Tongue (tissue), 2 donors: Measurements from ENCODE around the gene ZNF516. TPM values are rescaled to one million over a fixed set of nuclear protein-coding genes. Genes with fewer than 3 reads are reported as not detected.

Source experiments
- DNase-seq: peaks from one replicate; pipeline ENCODE4 v3.0.0-alpha.2; 2015
- total RNA-seq: library from RNA; depleted of rRNA; stranded (reverse); fragments of >200 nt; gene quantifications from one replicate; pipeline ENCODE4 v1.2.3, GENCODE V29; 2014

Gene ZNF516
- total RNA-seq, 1 donor from 2014 or later, result 55.4 TPM

DNA sequence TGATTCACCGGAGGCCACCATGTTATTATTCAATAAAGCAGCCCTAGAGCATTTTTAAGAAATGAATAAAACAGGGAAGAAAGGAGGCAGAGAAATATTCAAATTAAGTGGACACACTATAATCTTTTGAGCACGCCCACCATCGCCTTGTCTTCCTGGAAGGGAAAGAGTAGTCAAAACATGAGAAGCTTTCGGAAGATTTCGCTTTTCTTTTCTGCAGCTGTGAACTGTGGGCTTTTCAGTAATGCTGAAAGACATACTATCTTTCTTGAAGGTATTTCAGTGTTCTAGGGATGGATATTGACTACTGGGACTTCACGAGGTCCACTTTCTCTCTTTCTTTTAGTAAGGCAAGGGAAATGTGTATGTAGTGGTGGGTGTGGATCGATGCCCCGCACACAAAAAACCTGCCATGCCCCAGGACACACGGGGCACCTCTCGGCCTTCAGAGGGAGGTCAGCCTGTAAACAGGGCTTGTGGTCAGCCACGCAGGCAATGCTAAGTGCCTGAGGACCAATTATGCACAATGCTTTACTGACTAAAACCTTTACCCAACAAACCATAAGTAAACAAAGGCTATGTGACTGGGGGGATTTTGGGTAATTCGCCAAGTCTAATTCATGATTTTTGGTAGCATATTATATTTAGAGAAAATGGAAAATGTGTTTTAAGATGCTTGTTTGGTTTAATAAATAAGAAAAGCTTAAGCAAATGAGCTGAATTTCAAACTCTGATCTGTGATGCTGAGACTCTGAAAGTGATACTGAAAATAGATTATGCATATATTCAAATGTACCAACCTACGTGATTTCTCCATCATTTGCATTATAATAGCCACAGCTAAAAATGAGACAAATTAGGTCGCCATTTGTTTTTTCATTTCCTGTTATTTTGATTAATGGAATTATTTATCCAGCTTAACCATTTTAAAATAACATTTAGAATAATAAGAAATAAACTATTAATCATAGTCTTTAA, 130.5 kb downstream of the ZNF516 start:
- DNase-seq, result no peak

DNA sequence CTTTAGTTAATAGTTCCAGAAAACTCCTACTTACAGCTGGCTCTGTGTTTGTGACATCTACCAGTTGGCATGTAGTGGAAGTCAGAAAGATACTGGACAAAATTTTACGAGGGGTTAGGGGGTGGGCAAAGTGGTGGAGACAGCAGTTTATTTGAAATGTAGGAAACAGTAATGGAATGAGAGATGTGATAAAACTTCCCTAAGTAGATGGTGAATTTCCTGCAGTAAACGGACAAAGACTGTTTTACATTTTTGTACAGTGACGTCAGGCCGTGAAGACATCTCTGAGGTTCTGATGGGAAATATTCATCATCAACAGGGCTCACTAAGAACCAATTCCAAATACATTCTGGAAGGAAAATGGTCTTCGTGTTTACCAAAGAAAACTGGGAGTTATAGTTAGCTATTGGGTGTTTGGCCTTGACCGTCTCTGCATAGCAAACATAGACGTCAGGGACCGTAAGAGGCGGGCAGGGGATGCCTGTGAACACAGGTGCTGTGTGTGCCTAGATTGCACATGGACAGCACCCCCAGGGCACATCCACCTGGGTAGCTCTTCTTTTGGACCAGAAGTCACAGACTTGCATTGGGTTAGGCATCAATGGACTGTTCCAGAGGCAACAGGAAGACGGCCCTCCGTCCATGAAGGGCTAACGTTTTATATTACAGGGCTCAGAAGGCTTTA, 131.5 kb downstream of the ZNF516 start:
- DNase-seq, result no peak

DNA sequence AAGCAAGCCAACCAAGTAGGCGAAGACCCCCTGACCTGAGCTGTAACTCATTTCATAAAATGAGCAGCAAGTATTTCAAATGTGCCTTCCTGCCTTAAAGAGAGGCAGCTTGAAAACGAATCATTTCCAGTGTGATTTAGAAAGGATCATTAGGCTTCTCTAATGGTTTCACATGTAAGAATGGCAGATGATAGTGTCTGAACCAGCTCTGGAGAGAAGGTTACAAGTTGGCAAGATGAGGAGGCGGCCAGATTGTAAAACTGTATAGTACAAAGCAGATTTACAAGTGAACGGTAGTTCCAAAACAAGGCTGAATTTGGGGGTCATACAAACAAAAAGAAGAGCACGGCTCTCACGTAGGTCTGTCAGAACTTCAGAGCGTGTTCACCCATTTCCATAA, 132.4 kb downstream of the ZNF516 start:
- DNase-seq, result no peak

DNA sequence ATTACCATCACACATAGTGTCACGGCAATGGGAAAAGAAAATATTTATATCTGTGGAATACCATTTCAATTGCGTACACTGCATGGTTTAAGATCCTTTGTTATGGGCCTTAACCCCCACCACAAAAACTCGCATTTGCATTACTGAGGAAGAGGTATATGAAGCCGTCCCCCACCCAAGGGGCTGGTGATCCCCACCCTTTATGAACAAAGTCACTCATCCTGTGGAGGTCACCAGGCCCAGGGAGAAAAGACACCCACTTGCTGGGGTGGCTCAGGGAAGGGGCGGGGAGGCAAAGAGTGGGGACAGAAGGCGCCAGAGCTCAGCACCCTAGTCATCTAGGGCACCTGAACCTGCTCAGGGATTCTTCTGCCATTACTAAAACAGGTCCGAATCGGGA, 133.8 kb downstream of the ZNF516 start:
- no peak for DNase-seq

DNA sequence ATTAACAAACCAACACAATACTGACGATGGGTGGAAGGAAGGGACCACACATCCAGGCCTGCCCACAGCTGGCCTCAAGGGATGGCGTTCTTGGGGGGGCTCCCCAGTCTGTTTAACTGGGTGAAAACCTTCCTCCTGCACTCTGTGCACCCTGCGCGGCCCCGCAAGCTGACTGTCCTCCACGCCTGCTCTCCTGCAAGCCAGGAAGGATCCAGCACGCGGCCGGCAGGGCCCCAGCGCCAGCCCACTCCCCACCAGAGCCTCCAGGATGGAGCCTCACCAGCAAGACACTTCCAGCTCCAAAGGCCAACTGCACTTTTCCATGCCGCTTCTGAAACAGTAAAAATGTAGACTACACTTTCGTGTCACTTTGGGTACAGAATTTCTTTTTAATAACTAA, 135.1 kb downstream of the ZNF516 start:
- DNase-seq, result no peak

DNA sequence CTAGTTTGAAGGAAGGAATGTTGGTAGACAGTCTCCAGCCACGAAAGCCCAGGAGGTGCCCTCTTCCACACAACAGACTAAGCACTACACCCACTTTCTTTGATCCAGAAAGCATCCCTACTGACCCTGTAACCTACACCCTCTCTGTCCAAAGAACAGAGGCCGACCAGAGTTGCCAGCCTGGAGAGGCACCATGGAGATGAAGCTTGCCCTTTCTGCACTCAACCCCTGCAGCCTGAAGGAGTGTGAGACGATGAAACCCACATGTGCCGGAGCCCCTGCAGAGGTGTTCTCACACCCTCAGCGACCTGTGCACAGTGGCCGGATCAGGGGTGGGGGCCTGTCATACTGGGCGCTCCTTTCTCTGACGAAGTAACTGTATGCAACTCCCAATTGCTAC, 136.3 kb downstream of the ZNF516 start:
- DNase-seq, result no peak

DNA sequence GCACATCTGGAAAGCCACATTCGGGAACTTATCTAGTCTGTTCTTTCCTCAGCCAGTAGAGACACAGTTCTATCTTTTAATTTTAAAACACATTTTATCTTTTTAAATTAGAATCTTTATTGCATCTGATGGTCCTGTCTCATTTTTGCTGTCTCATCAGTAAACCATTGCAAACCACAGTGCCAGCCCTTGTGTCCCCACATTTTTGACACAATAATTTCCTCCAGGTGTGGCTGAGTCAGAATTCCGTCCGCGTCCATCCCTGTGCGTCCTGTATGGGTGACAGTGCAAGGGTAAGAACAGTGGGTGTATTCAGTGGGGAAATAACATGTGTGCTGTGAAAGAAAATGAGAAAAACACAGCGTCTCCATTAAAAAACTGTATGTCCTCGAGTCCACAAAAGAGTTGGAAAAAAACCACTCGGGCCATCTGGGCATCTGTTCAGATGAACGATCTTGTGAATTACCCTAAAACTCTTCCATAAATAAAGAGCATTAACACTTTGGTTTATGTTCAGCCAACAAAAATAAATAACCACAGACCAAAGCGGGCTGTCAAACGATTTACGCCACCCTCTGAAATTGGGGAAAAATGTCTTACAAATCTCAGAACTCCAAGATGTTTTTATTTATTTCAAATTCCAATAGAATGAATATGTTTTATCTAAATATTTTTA, 137.3 kb downstream of the ZNF516 start:
- no peak for DNase-seq

DNA sequence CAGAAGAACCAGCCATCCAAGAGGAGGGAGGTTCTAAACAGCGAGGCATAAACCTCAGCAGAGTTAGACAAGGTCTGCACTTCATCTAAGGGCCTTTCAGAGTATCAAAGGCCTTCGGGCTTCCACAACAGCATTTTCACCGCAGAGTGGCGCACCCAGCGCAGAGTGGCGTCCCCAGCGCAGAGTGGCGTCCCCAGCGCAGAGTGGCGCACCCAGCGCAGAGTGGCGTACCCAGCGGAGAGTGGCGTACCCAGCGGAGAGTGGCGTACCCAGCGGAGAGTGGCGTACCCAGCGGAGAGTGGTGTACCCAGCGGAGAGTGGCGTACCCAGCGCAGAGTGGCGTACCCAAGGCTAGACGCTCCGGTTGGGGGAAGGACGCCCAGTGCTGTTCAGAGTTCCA, 137.9 kb downstream of the ZNF516 start:
- no peak for DNase-seq

DNA sequence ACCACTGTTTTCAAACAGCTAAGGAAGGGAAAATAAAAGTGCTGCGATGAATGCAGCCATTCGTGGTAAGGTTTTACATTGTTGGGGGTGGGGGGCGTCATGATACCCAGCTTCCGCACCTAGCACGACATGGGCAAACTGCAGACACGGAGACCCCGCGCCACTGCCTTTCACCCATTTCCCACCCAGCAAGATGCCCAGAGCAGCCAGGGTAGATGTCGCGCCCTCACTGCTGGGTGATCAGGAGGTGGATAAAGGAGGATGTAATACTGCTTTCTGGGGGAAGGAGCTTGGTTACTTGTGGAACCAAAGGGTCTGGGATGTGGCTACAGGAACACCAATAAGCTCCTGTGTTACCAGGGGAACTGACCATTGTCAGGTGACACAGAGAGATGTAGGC, 138.4 kb downstream of the ZNF516 start:
- DNase-seq, result no peak

DNA sequence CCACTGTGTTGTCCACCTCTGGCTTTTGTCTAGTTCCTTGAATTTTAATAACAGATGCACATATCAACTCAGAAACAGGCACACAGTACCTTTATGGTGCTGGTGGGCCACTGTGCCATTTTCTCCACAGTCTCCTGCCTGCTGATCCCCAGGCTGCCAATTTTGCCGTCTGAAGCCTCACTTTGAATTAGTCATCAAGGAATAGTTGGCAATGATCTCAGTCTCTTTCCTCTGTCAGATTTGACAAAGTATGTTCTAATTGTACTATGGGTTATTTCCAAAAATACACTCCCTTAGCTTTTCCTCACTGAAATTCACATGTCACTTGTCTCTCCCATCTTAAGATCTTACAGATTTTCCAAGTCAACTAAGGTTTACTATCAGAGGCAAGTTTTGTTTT, 140.7 kb downstream of the ZNF516 start:
- DNase-seq, result peak; percentile 17

DNA sequence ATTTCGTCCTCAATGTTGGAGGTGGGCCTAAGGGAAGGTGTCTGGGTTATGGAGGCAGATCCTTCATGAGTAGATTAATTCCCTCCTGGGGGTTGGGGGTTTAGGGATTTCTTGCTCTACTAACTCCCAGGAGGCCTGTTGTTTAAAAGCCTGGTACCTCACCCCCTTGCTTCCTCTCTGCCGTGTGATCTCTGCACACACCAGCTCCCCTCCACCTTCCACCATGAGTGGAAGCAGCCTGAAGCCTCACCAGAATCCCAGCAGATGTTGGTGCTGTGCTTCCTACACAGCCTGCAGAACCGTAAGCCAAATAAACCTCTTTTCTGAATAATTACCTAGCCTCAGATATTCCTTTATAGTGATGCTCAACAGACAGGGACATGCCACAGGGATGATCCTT, 141.5 kb downstream of the ZNF516 start:
- DNase-seq, result no peak

DNA sequence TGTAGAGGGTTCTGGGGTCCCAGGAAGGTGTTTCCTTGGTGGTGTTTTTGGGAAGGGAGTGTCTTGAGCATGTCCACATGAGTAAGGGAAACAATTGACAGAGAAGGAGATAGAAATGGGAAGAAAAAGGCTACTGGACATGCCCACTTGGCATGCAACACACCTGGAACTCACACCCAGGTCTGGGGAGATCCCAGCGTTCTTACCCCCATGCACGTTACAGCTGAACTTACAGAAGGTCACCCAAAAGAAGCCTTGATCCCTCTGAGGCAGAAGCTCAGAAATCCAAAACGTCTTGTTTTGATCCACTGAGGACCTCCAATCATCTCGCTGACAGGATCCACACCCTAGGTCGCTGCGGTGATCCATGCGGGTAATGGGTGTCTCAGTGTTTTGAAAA, 142.0 kb downstream of the ZNF516 start:
- DNase-seq, result no peak

DNA sequence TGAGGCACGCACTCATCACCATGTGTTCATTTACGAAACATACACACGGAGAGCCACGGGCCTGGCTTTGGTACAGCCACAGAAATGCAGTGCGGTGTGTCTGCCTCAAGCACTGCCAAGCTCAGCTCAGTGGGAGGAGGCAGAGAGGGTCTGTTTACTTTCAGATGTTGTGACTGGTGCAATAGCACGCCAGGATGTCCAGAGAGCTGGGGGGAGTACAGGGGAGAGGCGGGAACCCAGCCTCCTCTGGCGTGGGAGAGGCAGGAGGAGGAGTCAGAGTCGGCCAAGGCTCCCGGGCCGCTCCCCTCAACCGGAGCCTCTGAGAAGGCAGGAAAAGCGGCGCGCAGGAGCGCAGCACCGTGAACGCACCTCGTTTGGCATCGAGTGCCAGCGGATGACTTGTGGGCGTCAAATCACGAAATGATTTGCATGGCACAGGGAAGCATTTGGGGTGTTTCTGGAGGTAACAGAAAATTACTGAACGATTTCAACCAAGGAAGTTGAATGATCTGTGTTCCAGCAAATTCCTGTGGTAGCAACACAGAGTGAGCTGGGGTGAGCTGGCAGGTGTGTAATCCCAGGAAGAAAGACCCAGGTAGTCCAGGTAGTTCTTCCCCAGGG, 143.0 kb downstream of the ZNF516 start:
- DNase-seq, result peak; percentile 88

DNA sequence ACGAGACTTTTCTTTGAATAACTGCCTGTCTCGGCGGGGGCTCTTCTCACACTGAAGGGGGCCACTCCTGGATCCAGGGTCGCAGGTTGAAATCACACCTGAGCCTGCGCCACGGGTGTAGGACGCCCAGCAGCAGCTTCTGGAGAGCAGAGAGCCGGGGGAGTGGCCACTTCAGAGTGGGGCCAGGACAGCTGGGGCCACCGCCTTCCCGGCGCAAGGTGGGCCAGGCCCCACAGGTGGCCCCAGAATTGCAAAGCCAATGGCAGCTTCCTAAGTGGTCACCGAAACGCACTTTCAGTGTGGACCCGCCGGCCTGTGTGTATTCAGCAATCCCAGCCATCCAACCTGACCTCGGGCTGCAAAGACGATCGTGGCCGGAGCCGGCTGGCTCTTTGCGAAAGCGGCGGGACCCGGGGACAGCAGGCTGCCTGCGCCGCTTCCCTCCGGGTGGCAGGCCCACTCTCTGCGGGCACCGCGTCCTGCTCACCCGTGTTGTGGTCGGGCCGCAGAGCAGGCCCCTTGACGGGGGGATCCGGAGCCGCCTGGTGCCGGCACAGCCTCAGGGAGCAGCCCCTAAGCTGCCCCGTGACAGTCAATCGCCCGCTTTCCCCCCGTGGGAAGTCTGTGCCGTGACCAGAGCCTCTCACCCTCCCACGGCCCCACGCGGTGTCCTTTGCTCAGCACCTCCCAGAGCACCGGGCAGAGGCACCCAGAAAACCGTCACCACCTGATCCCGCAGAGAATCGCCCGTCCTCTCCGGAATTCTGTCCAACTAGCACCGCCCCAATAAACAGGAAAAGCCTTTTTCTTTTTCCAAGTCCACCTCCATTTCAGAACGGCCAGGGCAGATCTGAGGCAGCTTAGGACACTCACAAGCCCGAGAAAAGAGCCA, 144.7 kb downstream of the ZNF516 start:
- no peak for DNase-seq

DNA sequence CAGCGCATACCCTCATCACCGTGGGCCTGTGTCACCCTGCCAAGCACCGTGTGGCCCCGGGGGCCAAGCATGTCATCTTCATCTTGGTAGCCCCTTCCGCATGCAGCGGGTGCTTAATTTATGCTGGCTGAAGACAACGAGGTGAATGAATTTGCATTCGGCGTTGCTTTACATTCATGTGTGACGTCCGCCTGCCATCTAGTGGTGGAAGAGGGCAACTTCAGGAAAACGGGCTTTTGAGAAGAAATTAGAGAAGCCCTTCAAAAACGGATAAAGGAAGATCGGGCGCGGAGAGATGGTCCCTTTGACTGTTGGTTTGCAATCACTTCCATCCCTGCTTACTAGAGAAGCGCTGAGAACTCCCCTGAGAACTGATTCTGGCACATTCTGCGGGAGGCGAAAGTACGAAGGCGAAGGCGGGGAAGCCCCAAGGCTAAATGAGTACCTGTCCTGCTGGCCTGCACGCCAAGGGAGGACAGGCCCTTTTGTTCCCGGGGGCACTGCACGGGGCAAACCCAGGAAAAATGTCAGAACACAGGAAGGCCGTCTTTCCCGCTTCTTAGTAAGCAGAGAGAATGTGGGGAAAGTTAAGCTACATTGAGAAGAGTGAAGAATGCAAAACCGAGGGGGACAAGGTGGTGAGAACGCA, 145.9 kb downstream of the ZNF516 start:
- DNase-seq, result peak; percentile 92

DNA sequence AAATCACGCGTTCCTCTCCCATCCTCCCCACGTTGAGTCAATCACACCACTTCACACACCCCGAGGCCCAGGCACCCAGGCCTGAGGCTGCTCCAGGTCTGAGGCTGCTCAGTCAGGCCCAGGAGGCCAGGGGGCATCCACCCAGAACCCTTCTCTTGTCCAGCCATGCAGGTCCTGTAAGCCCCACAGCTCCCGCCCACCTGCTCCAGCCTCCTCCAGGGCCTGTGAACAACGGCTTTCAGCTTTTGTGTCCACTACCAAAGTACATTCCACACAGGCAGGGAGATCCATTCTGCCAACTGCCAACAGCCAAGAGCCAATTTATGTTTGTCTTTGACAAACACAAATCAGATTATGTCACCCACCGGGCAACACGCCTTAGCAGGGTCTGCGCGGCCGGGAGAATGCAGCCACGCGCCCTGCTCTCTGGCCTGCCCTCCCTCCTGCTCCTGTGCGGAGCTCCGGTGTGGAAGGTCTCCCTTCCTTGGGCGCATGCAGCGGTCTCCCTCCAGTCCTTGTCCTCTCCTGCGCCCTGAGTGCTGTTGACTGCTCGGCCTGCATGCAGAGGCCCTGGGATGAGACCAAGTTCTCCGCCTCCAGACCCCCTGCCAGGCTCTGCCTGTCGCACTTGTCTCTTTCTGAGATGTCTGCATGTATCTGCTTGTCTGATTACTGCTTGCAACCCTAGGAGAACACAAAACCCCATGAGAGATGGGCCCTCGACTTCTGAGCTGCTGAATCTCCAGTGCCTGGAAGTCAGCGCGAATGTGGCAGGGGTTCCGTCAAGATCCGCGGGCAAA, 146.6 kb downstream of the ZNF516 start:
- DNase-seq, result peak; percentile 13

DNA sequence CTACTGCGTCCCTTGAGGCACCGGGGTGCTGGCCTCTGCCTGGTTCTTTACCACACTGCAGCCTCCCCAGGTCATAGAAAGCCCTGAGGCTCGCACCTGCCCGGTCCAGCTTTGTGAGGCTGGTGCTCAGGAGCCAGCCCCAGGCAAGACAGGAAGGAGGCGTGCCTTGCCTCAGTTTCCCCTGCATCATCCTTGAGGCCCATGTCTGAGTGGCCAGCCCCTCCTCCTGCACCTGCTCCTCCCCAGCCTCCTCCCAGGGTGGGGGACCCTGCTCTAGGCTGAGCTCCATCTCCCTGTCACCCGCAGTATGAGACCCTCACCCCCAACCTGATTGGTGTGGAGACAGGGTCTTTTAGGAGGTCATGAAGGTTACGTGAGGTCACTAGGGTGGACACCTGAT, 147.7 kb downstream of the ZNF516 start:
- DNase-seq, result no peak

DNA sequence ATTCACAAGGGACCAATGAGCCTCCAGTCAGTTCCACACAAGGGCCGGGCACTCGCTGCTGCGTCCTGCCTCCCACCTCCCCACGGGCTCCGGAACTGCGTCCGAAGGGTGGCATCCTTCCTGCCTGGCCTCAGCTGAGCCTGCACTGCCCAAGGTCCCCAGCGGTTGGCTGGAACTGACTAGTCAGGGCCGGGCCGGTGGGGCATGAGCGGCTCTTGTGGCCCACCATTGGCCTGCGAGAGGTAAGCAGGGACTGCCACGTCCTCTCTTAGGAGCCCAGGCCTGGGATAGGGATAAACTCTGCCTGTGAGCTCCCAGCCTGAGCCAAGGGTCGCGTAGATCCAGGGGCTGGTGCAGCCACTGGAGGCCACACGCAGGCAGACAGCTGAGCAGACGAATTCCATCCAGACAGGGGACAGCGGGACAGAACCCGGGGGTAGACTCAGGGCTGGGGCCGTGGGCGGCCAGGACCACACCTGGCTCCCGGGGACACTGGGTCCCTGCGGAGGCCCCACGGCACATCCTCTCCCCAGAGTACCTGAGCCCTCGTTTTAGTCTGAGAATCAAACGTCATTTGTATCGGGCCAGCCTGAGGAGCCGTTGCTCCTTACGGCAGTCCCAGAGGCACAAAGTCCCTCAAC, 148.4 kb downstream of the ZNF516 start:
- no peak for DNase-seq

DNA sequence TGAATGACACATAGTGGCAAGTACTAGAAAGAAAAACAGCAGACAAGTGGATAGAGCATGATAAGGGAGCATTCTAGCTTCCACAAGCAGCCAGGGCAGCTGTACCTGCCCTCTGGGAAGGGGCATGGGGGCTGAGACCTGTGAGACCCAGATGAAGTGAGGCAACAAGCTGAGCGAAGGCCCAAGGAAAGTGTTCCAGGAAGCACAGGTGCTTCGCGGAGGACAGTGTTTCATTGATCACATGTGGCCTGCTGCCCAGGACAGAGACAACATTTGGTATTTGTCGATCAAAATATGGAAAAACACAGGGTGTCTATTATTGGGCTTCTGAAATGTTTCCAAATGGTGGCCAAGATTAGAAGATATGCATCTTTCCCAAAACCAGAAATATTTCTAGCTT, 149.1 kb downstream of the ZNF516 start:
- no peak for DNase-seq
